ENCODE data around the gene SH3RF2. TPM values are rescaled to one million over a fixed set of nuclear protein-coding genes. Genes with fewer than 3 reads are reported as not detected.
"Not testable (repeated sequence)": the region's sequence is repeated elsewhere in the genome, so short reads cannot be mapped to it uniquely, and the experiment has no call there.

SH3RF2 gene
- total RNA-seq, 1 donor from 2014 or later: 0.36 TPM

- Histone ChIP-seq H3K9me3 (ENCODE audit: low read depth) (no peaks in the 10 kb centered on the region), H3K4me1 (peaks cover 10% of the 10 kb centered on the region), H3K27ac (no peak overlapping the region), H3K36me3 (no peaks in the 10 kb centered on the region), H3K4me3 (no peak overlapping the region), H4K20me1 (ENCODE audit: low read depth) (no peaks in the 10 kb centered on the region), H3K9ac (no peak overlapping the region), H2AFZ (replicated peaks) (no peak overlapping the region), H3K79me2 (ENCODE audit: low read depth) (no peaks in the 10 kb centered on the region), H3K27me3 (no peaks in the 10 kb centered on the region), H3F3A (ENCODE audit: low read depth) (peaks cover 4% of the 10 kb centered on the region), H3K4me2 (no peak overlapping the region)
- Mint-ChIP-seq H3K4me3 (no peak overlapping the region), H3K27ac (no peak overlapping the region), H3K27me3 (ENCODE audit: insufficient read depth, low read depth) (no peaks in the 10 kb centered on the region), H3K4me1 (no peaks in the 10 kb centered on the region), H3K36me3 (no peaks in the 10 kb centered on the region), H3K9me3 (peaks cover 3% of the 10 kb centered on the region)
- DNase-seq (ENCODE audit: low spot score): no peak
- no peak for TF ChIP-seq EZH2 (IDR thresholded peaks at IDR 0.05)
- TF ChIP-seq CTCF (IDR thresholded peaks at IDR 0.05): no peak
- no peak for TF ChIP-seq EZH2phosphoT487 (IDR thresholded peaks at IDR 0.05)
Observed at GRCh38 chr5:146007989-146008388, 71.6 kb downstream of the SH3RF2 start.

GRCh38 chr5:146009020-146009419 lies 72.6 kb downstream of the SH3RF2 start:
- no peaks in the 10 kb centered on the region for H3K4me1 Mint-ChIP-seq
- H3K27me3 Mint-ChIP-seq (ENCODE audit: insufficient read depth, low read depth): no peaks in the 10 kb centered on the region

GRCh38 chr5:146010447-146010846 lies 74.1 kb downstream of the SH3RF2 start:
- H3K36me3 ChIP-seq, H3K9ac ChIP-seq, H3K4me3 Mint-ChIP-seq: not testable (repeated sequence)

More at GRCh38 chr5:146009020-146009419, 72.6 kb downstream of the SH3RF2 start:
- Histone ChIP-seq H3K4me3 (no peak overlapping the region), H3K9ac (no peak overlapping the region), H3K4me1 (peaks cover 10% of the 10 kb centered on the region), H3F3A (ENCODE audit: low read depth) (peaks cover 4% of the 10 kb centered on the region), H3K27me3 (no peaks in the 10 kb centered on the region), H4K20me1 (ENCODE audit: low read depth) (no peaks in the 10 kb centered on the region), H3K79me2 (ENCODE audit: low read depth) (no peaks in the 10 kb centered on the region), H2AFZ (replicated peaks) (no peak overlapping the region), H3K27ac (no peak overlapping the region), H3K9me3 (ENCODE audit: low read depth) (no peaks in the 10 kb centered on the region), H3K36me3 (no peaks in the 10 kb centered on the region), H3K4me2 (no peak overlapping the region)
- TF ChIP-seq EZH2phosphoT487 (IDR thresholded peaks at IDR 0.05) (no peak), CTCF (IDR thresholded peaks at IDR 0.05) (no peak), EZH2 (IDR thresholded peaks at IDR 0.05) (no peak)
- Mint-ChIP-seq H3K36me3 (no peaks in the 10 kb centered on the region), H3K4me3 (no peak overlapping the region), H3K9me3 (peaks cover 3% of the 10 kb centered on the region), H3K27ac (no peak overlapping the region)
- DNase-seq (ENCODE audit: low spot score): no peak

GRCh38 chr5:146013761-146014160 lies 77.4 kb downstream of the SH3RF2 start:
- no peaks in the 10 kb centered on the region for H3K9me3 ChIP-seq (ENCODE audit: low read depth)

More at GRCh38 chr5:146010447-146010846, 74.1 kb downstream of the SH3RF2 start:
- not testable (repeated sequence) for H2AFZ ChIP-seq (replicated peaks); H3F3A ChIP-seq (ENCODE audit: low read depth); H3K4me3 ChIP-seq; H3K27ac ChIP-seq; H3K4me2 ChIP-seq; H3K36me3 Mint-ChIP-seq; H3K27ac Mint-ChIP-seq; H4K20me1 ChIP-seq (ENCODE audit: low read depth); H3K79me2 ChIP-seq (ENCODE audit: low read depth); H3K4me1 Mint-ChIP-seq; H3K9me3 ChIP-seq (ENCODE audit: low read depth); H3K27me3 Mint-ChIP-seq (ENCODE audit: insufficient read depth, low read depth); H3K9me3 Mint-ChIP-seq; H3K27me3 ChIP-seq; DNase-seq (ENCODE audit: low spot score)
- H3K4me1 ChIP-seq: peaks cover 10% of the 10 kb centered on the region

More at GRCh38 chr5:146013761-146014160, 77.4 kb downstream of the SH3RF2 start:
- TF ChIP-seq CTCF (IDR thresholded peaks at IDR 0.05): no peak
- TF ChIP-seq EZH2phosphoT487 (IDR thresholded peaks at IDR 0.05): no peak
- TF ChIP-seq EZH2 (IDR thresholded peaks at IDR 0.05): no peak
- Mint-ChIP-seq H3K36me3 (no peaks in the 10 kb centered on the region), H3K4me3 (no peak overlapping the region), H3K9me3 (peaks cover 3% of the 10 kb centered on the region), H3K27ac (no peak overlapping the region), H3K4me1 (peaks cover 5% of the 10 kb centered on the region), H3K27me3 (ENCODE audit: insufficient read depth, low read depth) (no peaks in the 10 kb centered on the region)
- H3F3A ChIP-seq (ENCODE audit: low read depth): peaks cover under 1% of the 10 kb centered on the region
- H3K9ac ChIP-seq: no peak overlapping the region
- no peak overlapping the region for H3K4me3 ChIP-seq
- no peak overlapping the region for H3K27ac ChIP-seq
- H3K4me1 ChIP-seq: no peaks in the 10 kb centered on the region
- no peak overlapping the region for H2AFZ ChIP-seq (replicated peaks)
- H3K4me2 ChIP-seq: no peak overlapping the region
- no peaks in the 10 kb centered on the region for H3K36me3 ChIP-seq
- no peak for DNase-seq (ENCODE audit: low spot score)
- no peaks in the 10 kb centered on the region for H4K20me1 ChIP-seq (ENCODE audit: low read depth)
- no peaks in the 10 kb centered on the region for H3K27me3 ChIP-seq
- no peaks in the 10 kb centered on the region for H3K79me2 ChIP-seq (ENCODE audit: low read depth)

Data from neural progenitor cell (in vitro differentiated cells).